Lower lobe of right lung (tissue), 2 donors: Measurements from ENCODE around the gene PLEKHA6. TPM values are rescaled to one million over a fixed set of nuclear protein-coding genes. Genes with fewer than 3 reads are reported as not detected.

ENCODE experiments used
- ATAC-seq, 2 donors: fragments of 200-7000 bp; cut with Tn5 transposase; one replicate each; pipeline ENCODE4 v1.9.1; 2020 to 2022; ENCODE audit warnings: mild to moderate bottlenecking in 2 of 2, moderate library complexity in 2 of 2
- DNase-seq: peaks from one replicate; pipeline ENCODE4 v3.0.0-alpha.2; 2020
- H3K27ac ChIP-seq: fragments of 200-600 bp; one replicate; pipeline ENCODE4 v1.8.0; 2022
- H3K27me3 ChIP-seq: fragments of 200-600 bp; one replicate; pipeline ENCODE4 v1.8.0; 2022; ENCODE audit warnings: low read depth
- H3K36me3 ChIP-seq: fragments of 200-600 bp; one replicate; pipeline ENCODE4 v1.8.0; 2022; ENCODE audit warnings: mild to moderate bottlenecking
- H3K4me1 ChIP-seq: fragments of 200-600 bp; one replicate; pipeline ENCODE4 v1.8.0; 2022
- H3K4me3 ChIP-seq: fragments of 200-600 bp; one replicate; pipeline ENCODE4 v1.8.0; 2022; ENCODE audit warnings: mild to moderate bottlenecking
- H3K9me3 ChIP-seq: fragments of 200-600 bp; one replicate; pipeline ENCODE4 v1.8.0; 2022
- CTCF ChIP-seq: fragments of 200-600 bp; IDR thresholded peaks from one replicate; pipeline ENCODE4 v1.8.0; 2022; ENCODE audit warnings: antibody characterized with exemption, mild to moderate bottlenecking
- intact Hi-C: fragments of 100-400 bp; cut with DNase I; formaldehyde crosslinking; loops from one replicate; pipeline ENCODE4 v1.11.0; 2022
- total RNA-seq: library from RNA; stranded (reverse); fragmentation: NEBNext Ultra II Directional; extraction: Animal tissue kit (Norgen Biotek cat#: 25700); gene quantifications from one replicate; pipeline ENCODE4 v1.2.1, GENCODE V29; 2021
- donor health status: DM: no; HTN: yes; CAD: no; lungs with severe emphysema.

The PLEKHA6 gene
- total RNA-seq, 1 donor from 2014 or later, result 7.6 TPM

GRCh38 chr1:204278251-204278650, 81.5 kb downstream of the PLEKHA6 start:
- Histone ChIP-seq H3K9me3 (no peaks in the 10 kb centered on the region), H3K27ac (no peak overlapping the region), H3K36me3 (peaks cover 2% of the 10 kb centered on the region), H3K4me3 (no peak overlapping the region), H3K27me3 (no peaks in the 10 kb centered on the region), H3K4me1 (peaks cover 12% of the 10 kb centered on the region)
- no peak for TF ChIP-seq CTCF
- DNase-seq (no peak), ATAC-seq (no peak)
- intact Hi-C loops, result no loop called here

GRCh38 chr1:204277563-204278219, 82.0 kb downstream of the PLEKHA6 start:
- TF ChIP-seq CTCF, result no peak
- Histone ChIP-seq H3K27ac (no peak overlapping the region), H3K27me3 (no peaks in the 10 kb centered on the region), H3K9me3 (no peaks in the 10 kb centered on the region), H3K36me3 (peaks cover 3% of the 10 kb centered on the region), H3K4me1 (peaks cover 12% of the 10 kb centered on the region), H3K4me3 (no peak overlapping the region)
- no peak for DNase-seq
- ATAC-seq, result no peak
- intact Hi-C loops, result no loop called here

GRCh38 chr1:204275695-204276370, 83.9 kb downstream of the PLEKHA6 start:
- Histone ChIP-seq H3K27me3 (no peaks in the 10 kb centered on the region), H3K4me1 (peaks cover 12% of the 10 kb centered on the region), H3K4me3 (no peak overlapping the region), H3K27ac (no peak overlapping the region), H3K36me3 (peaks cover 3% of the 10 kb centered on the region), H3K9me3 (no peaks in the 10 kb centered on the region)
- TF ChIP-seq CTCF, result no peak
- peak; percentile 58 to 64 for ATAC-seq
- DNase-seq, result no peak
- intact Hi-C loops, result no loop called here

- Histone ChIP-seq H3K4me3 (no peak overlapping the region), H3K27ac (no peak overlapping the region), H3K4me1 (peaks cover 12% of the 10 kb centered on the region), H3K9me3 (no peaks in the 10 kb centered on the region), H3K36me3 (peaks cover 3% of the 10 kb centered on the region), H3K27me3 (no peaks in the 10 kb centered on the region)
- no peak for TF ChIP-seq CTCF
- ATAC-seq (no peak), DNase-seq (no peak)
- intact Hi-C loops, result no loop called here
These were observed 85.3 kb downstream of the PLEKHA6 start for GRCh38 chr1:204274446-204274845.

- intact Hi-C loops, result no loop called here
- TF ChIP-seq CTCF, result no peak
- no peak for ATAC-seq
These were observed 87.2 kb downstream of the PLEKHA6 start for GRCh38 chr1:204272505-204272904.

More at GRCh38 chr1:204272505-204272904, 87.2 kb downstream of the PLEKHA6 start:
- no peaks in the 10 kb centered on the region for H3K4me1 ChIP-seq
- peaks cover 3% of the 10 kb centered on the region for H3K36me3 ChIP-seq
- no peak overlapping the region for H3K27ac ChIP-seq
- no peak overlapping the region for H3K4me3 ChIP-seq
- no peak for DNase-seq
- no peaks in the 10 kb centered on the region for H3K9me3 ChIP-seq
- H3K27me3 ChIP-seq, result no peaks in the 10 kb centered on the region
